Chondrocyte (in vitro differentiated cells): ENCODE measurements around the gene TRIM68. TPM values are rescaled to one million over a fixed set of nuclear protein-coding genes. Genes with fewer than 3 reads are reported as not detected.
A peak's percentile ranks its signal among the peaks of the same experiment; 100 is the strongest.

Experiments used
- DNase-seq: peaks from one replicate; pipeline ENCODE4 v3.0.0; 2021; ENCODE audit warnings: mixed read lengths, low spot score
- H3K27ac Mint-ChIP-seq: one replicate; pipeline ENCODE4 v1.8.0; 2021; ENCODE audit warnings: mild to moderate bottlenecking, moderate library complexity, mixed read lengths; ENCODE audit not compliant: unreplicated experiment
- H3K27me3 Mint-ChIP-seq: 2 replicates; pipeline ENCODE4 v1.8.0; 2021; ENCODE audit warnings: low read depth, mixed read lengths
- H3K36me3 Mint-ChIP-seq: 2 replicates; pipeline ENCODE4 v1.8.0; 2021; ENCODE audit warnings: low read depth, mixed read lengths
- H3K4me1 Mint-ChIP-seq: 2 replicates; pipeline ENCODE4 v1.8.0; 2021; ENCODE audit warnings: low read depth, mild to moderate bottlenecking, mixed read lengths
- H3K4me3 Mint-ChIP-seq: one replicate; pipeline ENCODE4 v1.8.0; 2021; ENCODE audit warnings: mild to moderate bottlenecking, moderate library complexity, mixed read lengths; ENCODE audit not compliant: unreplicated experiment
- H3K9me3 Mint-ChIP-seq: 2 replicates; pipeline ENCODE4 v1.8.0; 2021; ENCODE audit warnings: low read depth, mixed read lengths
- total RNA-seq: library from RNA; stranded (reverse); gene quantifications from 3 replicates; pipeline ENCODE4 v1.2.1, GENCODE V29; 2021
- TF ChIP-seq, protein P1 (sequence below): fragments of 200-600 bp; sonication (generic); IDR thresholded peaks from 2 replicates; pipeline ENCODE4 v1.5.0; 2021; ENCODE audit warnings: antibody characterized with exemption, mild to moderate bottlenecking, moderate library complexity

The TRIM68 gene
- total RNA-seq, 1 donor from 2014 or later: 10.3 TPM

DNA sequence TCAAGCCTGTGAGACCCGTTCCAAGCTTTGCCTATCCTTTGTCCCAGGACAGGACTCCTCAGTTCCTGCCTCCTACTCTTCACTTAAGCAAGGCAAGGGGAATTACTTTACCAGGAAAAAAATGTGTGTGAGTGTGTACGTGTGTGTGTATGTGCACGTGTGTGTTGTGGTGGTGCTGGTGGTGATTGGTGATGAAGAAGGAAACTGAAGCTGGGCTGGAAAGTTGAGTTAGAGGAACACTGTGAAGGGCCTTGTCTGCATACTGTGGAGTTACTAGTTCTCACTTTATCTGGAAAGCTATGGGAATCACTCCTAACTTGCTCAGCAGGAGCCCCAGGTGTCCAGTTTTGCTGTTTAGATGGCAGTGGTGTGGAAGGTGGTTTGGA is 29.6 kb upstream of the TRIM68 start:
- Mint-ChIP-seq H3K27me3 (peaks cover 4% of the 10 kb centered on the region), H3K4me1 (peaks cover 16% of the 10 kb centered on the region), H3K27ac (no peak overlapping the region), H3K36me3 (no peaks in the 10 kb centered on the region), H3K9me3 (no peaks in the 10 kb centered on the region), H3K4me3 (no peak overlapping the region)
- TF ChIP-seq, protein P1, sequence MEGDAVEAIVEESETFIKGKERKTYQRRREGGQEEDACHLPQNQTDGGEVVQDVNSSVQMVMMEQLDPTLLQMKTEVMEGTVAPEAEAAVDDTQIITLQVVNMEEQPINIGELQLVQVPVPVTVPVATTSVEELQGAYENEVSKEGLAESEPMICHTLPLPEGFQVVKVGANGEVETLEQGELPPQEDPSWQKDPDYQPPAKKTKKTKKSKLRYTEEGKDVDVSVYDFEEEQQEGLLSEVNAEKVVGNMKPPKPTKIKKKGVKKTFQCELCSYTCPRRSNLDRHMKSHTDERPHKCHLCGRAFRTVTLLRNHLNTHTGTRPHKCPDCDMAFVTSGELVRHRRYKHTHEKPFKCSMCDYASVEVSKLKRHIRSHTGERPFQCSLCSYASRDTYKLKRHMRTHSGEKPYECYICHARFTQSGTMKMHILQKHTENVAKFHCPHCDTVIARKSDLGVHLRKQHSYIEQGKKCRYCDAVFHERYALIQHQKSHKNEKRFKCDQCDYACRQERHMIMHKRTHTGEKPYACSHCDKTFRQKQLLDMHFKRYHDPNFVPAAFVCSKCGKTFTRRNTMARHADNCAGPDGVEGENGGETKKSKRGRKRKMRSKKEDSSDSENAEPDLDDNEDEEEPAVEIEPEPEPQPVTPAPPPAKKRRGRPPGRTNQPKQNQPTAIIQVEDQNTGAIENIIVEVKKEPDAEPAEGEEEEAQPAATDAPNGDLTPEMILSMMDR: no peak
- no peak for DNase-seq

DNA sequence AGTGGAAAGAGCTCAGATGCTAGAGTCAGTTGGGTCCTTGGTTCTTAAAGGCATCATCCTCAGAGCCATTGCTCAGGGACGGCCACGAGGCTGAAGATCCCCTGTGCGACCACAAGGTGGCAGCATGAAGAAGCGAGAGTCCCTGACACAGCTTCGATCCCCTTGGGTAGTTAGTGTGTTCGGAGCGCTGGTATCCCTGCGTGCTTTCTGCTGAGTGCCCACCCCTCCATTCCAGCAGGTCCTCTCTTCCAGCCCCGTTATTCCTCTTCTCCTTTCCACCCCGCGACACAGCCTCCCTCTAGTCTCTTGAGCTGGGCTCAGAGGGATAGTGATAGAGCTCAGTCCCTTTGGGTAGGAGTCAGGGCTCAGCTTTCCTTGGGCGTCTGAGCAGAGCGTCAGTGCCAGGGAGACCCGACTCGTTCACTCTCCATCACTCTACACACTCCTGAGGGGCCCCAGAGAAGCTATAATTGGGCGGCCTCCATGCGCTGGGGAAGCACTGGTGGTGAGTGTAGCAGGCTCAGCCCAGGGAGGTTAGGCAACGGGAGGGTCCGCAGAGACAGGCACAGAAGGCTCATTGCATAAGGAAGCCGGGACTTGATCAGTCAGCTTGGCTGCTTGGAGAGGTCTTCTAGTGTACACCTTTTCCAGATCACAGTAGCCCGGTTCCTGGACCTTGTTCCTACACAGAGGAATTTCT is 29.1 kb upstream of the TRIM68 start, which contains the start of gene OR51D1:
OR51D1 (plus strand) TSS at position 516 of the 700 bp plus-strand sequence. CDS start 2,314 bp downstream, outside the sequence.
- DNase-seq: no peak
- Mint-ChIP-seq H3K36me3 (no peaks in the 10 kb centered on the region), H3K27ac (no peak within 1 kb of the TSS), H3K4me1 (peaks cover 11% of the 10 kb centered on the region), H3K4me3 (no peak within 1 kb of the TSS), H3K27me3 (peaks cover 5% of the 10 kb centered on the region), H3K9me3 (no peaks in the 10 kb centered on the region)
- TF ChIP-seq, protein P1: peak; percentile 95

DNA sequence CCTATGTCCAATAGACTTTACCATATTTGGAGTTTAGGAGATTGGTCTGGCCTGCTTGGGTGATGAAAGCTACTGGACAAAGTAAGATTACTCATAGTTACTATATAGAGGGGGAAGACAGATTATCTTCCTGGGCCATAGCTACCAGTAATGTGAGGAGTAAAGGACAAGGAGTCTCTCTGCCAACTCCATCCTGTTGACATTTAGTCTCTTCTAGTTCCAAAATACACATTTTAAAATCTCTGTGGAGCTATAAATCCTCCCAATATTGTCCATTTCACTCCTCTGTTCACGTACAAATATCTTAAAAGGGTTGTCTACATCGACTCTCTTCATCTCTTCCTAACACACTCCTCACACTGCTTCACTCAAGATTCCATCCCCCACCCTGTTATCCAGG is 28.1 kb upstream of the TRIM68 start:
- Mint-ChIP-seq H3K27ac (no peak overlapping the region), H3K36me3 (peaks cover 3% of the 10 kb centered on the region)
- no peak for DNase-seq

DNA sequence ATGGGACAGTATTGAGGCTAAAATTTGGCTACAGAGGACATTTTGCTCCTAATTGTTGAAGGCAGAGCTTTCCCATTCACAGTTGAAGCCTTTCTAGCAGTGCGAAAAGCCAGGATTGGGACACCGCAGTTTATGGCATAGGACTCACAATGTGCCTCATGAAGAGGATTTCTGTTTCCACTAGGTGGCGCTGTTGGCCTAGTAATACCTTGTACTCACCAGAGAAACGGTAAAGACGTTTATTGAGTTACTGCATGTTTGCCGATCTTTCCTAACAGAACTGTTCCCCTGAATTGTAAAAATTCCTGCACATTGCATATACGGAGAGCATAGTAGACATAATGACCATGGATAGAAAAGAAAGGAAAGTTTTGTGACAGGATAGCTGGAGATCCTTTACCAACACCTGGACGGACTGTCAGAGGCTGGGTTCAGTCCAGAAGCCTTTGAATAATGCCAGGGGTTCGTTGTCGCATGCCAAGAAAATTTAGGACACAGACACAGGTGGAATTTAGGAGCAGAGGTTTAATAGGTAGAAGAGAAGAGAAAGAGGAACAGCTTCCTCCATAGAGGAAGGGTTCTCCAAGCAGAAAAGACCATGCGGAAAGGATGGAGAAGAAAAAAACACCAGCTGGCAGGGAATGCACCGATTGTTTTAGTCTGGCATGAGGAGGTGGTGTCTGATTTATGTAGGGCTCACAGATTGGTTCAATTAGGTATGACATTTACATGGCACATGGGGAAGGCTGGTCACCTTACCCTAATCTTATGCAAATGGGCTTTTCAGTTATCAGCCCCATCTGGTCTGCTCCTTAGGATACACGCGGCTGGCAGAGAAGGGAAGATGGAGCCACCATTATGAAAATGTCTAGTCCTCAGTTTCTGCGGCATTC is 18.4 kb upstream of the TRIM68 start:
- no peak for DNase-seq
- Mint-ChIP-seq H3K9me3 (peaks cover 8% of the 10 kb centered on the region), H3K36me3 (peaks cover 2% of the 10 kb centered on the region), H3K27ac (no peak overlapping the region), H3K4me1 (no peaks in the 10 kb centered on the region), H3K27me3 (peaks cover 46% of the 10 kb centered on the region), H3K4me3 (no peak overlapping the region)
- TF ChIP-seq, protein P1: peak; percentile 88

More for the DNA sequence above, 28.1 kb upstream of the TRIM68 start:
- TF ChIP-seq, protein P1: no peak
- Mint-ChIP-seq H3K4me1 (peaks cover under 1% of the 10 kb centered on the region), H3K9me3 (peaks cover 4% of the 10 kb centered on the region), H3K27me3 (peaks cover 14% of the 10 kb centered on the region), H3K4me3 (no peak overlapping the region)

DNA sequence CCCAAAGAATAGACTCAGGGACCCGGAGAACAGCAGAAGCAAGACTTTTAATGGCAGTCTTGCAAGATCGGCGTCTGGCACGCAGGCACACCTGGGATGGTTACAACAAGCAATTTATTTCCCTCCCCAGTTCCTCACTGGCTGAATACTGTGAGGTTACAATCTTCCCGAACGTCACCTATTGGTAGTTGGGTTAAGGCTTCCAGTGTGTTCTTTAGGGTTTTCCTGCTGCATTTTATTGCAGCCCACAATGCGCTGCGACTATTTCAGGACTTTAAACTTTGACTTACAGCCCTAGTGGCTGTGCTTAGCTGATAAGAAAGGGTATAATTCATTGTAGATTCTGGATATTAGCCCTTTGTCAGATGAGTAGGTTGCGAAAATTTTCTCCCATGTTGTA is 11.5 kb upstream of the TRIM68 start:
- no peaks in the 10 kb centered on the region for H3K4me1 Mint-ChIP-seq

More for the DNA sequence above, 11.5 kb upstream of the TRIM68 start:
- Mint-ChIP-seq H3K27ac (no peak overlapping the region), H3K27me3 (peaks cover 32% of the 10 kb centered on the region), H3K36me3 (no peaks in the 10 kb centered on the region), H3K4me3 (no peak overlapping the region), H3K9me3 (no peaks in the 10 kb centered on the region)
- TF ChIP-seq, protein P1: no peak
- no peak for DNase-seq
